GM12878 (cell line): Measurements from ENCODE around the gene NRXN3. TPM values are rescaled to one million over a fixed set of nuclear protein-coding genes. Genes with fewer than 3 reads are reported as not detected.
A peak's percentile ranks its signal among the peaks of the same experiment; 100 is the strongest.

Experiments
- ATAC-seq: fragments of 200-7000 bp; cut with Tn5 transposase; 3 replicates; pipeline ENCODE4 v1.9.1; 2020; ENCODE audit warnings: mild to moderate bottlenecking, moderate library complexity
- BruUV-seq: library from RNA; stranded (reverse); fragments of 400-500 nt; replicated peaks from 2 replicates; lab custom pipeline; 2021; lab: Mats Ljungman, UMichigan
- CTCF ChIA-PET: fragments of 300-600 bp; sonication (Branson Sonifier 250); formaldehyde crosslinking; extraction: SDS; loops from one replicate; lab custom pipeline; 2021; ENCODE audit warnings: inconsistent platforms; lab: Yijun Ruan, JAX
- POLR2A ChIA-PET: fragments of 350-600 bp; formaldehyde crosslinking; extraction: SDS; loops from one replicate; lab custom pipeline; 2021; ENCODE audit warnings: inconsistent platforms; lab: Charles Lee
- RAD21 ChIA-PET: fragments of 300-600 bp; sonication (Branson Sonifier 250); formaldehyde crosslinking; loops from one replicate; lab custom pipeline; 2023; ENCODE audit warnings: antibody characterized with exemption; ENCODE audit not compliant: unreplicated experiment; lab: Charles Lee
- SMC1A ChIA-PET: fragments of 300-600 bp; sonication (Branson Sonifier 250); formaldehyde crosslinking; loops from one replicate; lab custom pipeline; 2023; ENCODE audit not compliant: unreplicated experiment, uncharacterized antibody; lab: Charles Lee
- DNase-seq: peaks from one replicate; pipeline ENCODE4 v3.0.0-alpha.2; 2011; ENCODE audit warnings: low read depth, low spot score
- FAIRE-seq: peaks from 3 replicates; lab custom pipeline; 2011; peaks lifted over from hg19 to GRCh38; lab: Jason Lieb, UNC
- H2AFZ ChIP-seq: 2 replicates; pipeline ENCODE4 v1.6.0; 2011; ENCODE audit warnings: low read depth, low read length, control low read depth; ENCODE audit not compliant: control insufficient read depth
- H3K27ac ChIP-seq: 2 replicates; pipeline ENCODE4 v1.5.1; 2011; ENCODE audit warnings: control low read depth; ENCODE audit not compliant: control insufficient read depth, insufficient read depth
- H3K27me3 ChIP-seq, 2 experiments: replicated peaks in 1 of 2; 2 replicates each; pipeline versions ENCODE4 v1.6.0 to v1.6.1; 2011; ENCODE audit warnings: low read length in 1 of 2; ENCODE audit not compliant: control insufficient read depth in 2 of 2, insufficient read depth in 2 of 2
- H3K36me3 ChIP-seq, 2 experiments: 2 replicates each; pipeline ENCODE4 v1.5.1; 2011; ENCODE audit warnings: low read length in 1 of 2; ENCODE audit not compliant: control insufficient read depth in 2 of 2, insufficient read depth in 2 of 2
- H3K4me1 ChIP-seq: 2 replicates; pipeline ENCODE4 v1.6.1; 2011; ENCODE audit warnings: mild to moderate bottlenecking, low read length, moderate library complexity, mixed read lengths; ENCODE audit not compliant: control insufficient read depth, insufficient read depth
- H3K4me2 ChIP-seq: 2 replicates; pipeline ENCODE4 v1.6.0; 2011; ENCODE audit warnings: control low read depth; ENCODE audit not compliant: control insufficient read depth, insufficient read depth
- H3K4me3 ChIP-seq: fragments of 200-600 bp; sonication (generic); 2 replicates; pipeline ENCODE4 v1.5.1; 2016
- H3K79me2 ChIP-seq: 2 replicates; pipeline ENCODE4 v1.6.0; 2011; ENCODE audit warnings: low read length; ENCODE audit not compliant: control insufficient read depth, insufficient read depth
- H3K9ac ChIP-seq: 2 replicates; pipeline ENCODE4 v1.8.0; 2011; ENCODE audit warnings: low read length, control low read depth, mixed read lengths; ENCODE audit not compliant: control insufficient read depth, insufficient read depth
- H3K9me3 ChIP-seq: replicated peaks from 3 replicates; pipeline ENCODE4 v1.5.1; 2011; ENCODE audit warnings: mild to moderate bottlenecking, low read length; ENCODE audit not compliant: control insufficient read depth, insufficient read depth
- H4K20me1 ChIP-seq: 2 replicates; pipeline ENCODE4 v1.6.0; 2011; ENCODE audit not compliant: control insufficient read depth, insufficient read depth
- BRCA1 ChIP-seq: IDR thresholded peaks from 2 replicates; pipeline ENCODE4 v1.6.1; 2011; ENCODE audit warnings: low read depth, low read length, improper control_type of control experiment
- CBX3 ChIP-seq: fragments of 200-600 bp; sonication (generic); IDR thresholded peaks from 2 replicates; pipeline ENCODE4 v1.6.1; 2016; ENCODE audit warnings: low read depth, borderline replicate concordance
- DPF2 ChIP-seq: fragments of 450-650 bp; IDR thresholded peaks from 2 replicates; pipeline ENCODE4 v1.6.1; 2017; ENCODE audit warnings: mild to moderate bottlenecking
- EGR1 ChIP-seq, 2 experiments: IDR thresholded peaks; 1 replicate in 1 of 2; 2 replicates in 1 of 2; pipeline ENCODE4 v1.6.1; 2011 to 2012; ENCODE audit warnings: low read depth in 2 of 2, low read length in 2 of 2, borderline replicate concordance in 1 of 2, mild to moderate bottlenecking in 1 of 2, moderate library complexity in 1 of 2
- HDAC2 ChIP-seq: fragments of 200-600 bp; sonication (generic); IDR thresholded peaks from 2 replicates; pipeline ENCODE4 v1.6.1; 2017
- MTA2 ChIP-seq: fragments of 450-650 bp; IDR thresholded peaks from 2 replicates; pipeline ENCODE4 v1.6.1; 2016; ENCODE audit warnings: low read depth, mild to moderate bottlenecking, moderate library complexity
- MXI1 ChIP-seq: fragments of 150-350 bp; IDR thresholded peaks from 2 replicates; pipeline ENCODE4 v1.6.1; 2011; ENCODE audit warnings: low read depth, mild to moderate bottlenecking, inconsistent platforms, low read length, improper control_type of control experiment
- NFIC ChIP-seq: IDR thresholded peaks from 2 replicates; pipeline ENCODE4 v1.6.1; 2012; ENCODE audit warnings: low read depth, mild to moderate bottlenecking, inconsistent platforms, low read length, moderate library complexity
- RAD21 ChIP-seq: IDR thresholded peaks from 2 replicates; pipeline ENCODE4 v1.6.1; 2011; ENCODE audit warnings: mild to moderate bottlenecking, low read depth, low read length, moderate library complexity; ENCODE audit not compliant: insufficient read depth
- RBBP5 ChIP-seq: fragments of 200-600 bp; sonication (generic); conservative IDR thresholded peaks from 2 replicates; pipeline ENCODE4 v1.6.1; 2016
- SMARCA5 ChIP-seq: fragments of 450-650 bp; IDR thresholded peaks from 2 replicates; pipeline ENCODE4 v1.6.1; 2017; ENCODE audit warnings: mild to moderate bottlenecking
- SPI1 ChIP-seq: IDR thresholded peaks from 2 replicates; pipeline ENCODE4 v1.6.1; 2011; ENCODE audit warnings: low read depth, mild to moderate bottlenecking, low read length, moderate library complexity, borderline replicate concordance; ENCODE audit not compliant: insufficient read depth
- TCF7 ChIP-seq: IDR thresholded peaks from 2 replicates; pipeline ENCODE4 v1.6.1; 2014; ENCODE audit warnings: antibody characterized with exemption, borderline replicate concordance
- ZNF384 ChIP-seq: IDR thresholded peaks from 2 replicates; pipeline ENCODE4 v1.6.1; 2012; ENCODE audit warnings: low read depth, mild to moderate bottlenecking, low read length, improper control_type of control experiment, borderline replicate concordance
- WGBS: methylation state at CpG from one replicate; pipeline ENCODE4 v1.1.6; 2016; ENCODE audit warnings: low lambda C conversion rate; ENCODE audit not compliant: insufficient replicate concordance, insufficient coverage; ENCODE audit errors: missing lambda C conversion rate; 5-methylcytosine and 5-hydroxymethylcytosine counted together
- in situ Hi-C: fragments of 300-500 bp; cut with MboI; formaldehyde crosslinking; loops from 9 replicates; pipeline ENCODE4 v1.14.3; 2018; ENCODE audit warnings: mixed read lengths
- intact Hi-C: fragments of 100-400 bp; cut with micrococcal nuclease; formaldehyde crosslinking; loops from one replicate; pipeline ENCODE4 v1.14.2; 2022; ENCODE audit not compliant: unreplicated experiment
- polyA plus RNA-seq, 11 experiments: library from polyadenylated mRNA; depleted of rRNA in 4 of 11; unstranded in 6 of 11; stranded (reverse) in 5 of 11; fragments of >200 nt; fragmentation: Nextera tagmentation in 4 of 11; fragmentation: Illumina TruSeq in 1 of 11; extraction: Ambion mirVana in 4 of 11; extraction: Trizol in 1 of 11; gene quantifications; 1 replicate in 1 of 11; 2 replicates in 10 of 11; pipeline versions ENCODE4 v1.2.1 to v1.2.3, GENCODE V29; 2011 to 2016; ENCODE audit warnings: inconsistent platforms in 2 of 11, missing spikeins in 2 of 11, low read depth in 1 of 11
- total RNA-seq, 4 experiments: library from RNA; depleted of rRNA in 3 of 4; stranded (reverse); fragments of >200 nt in 3 of 4; fragmentation: Illumina TruSeq in 1 of 4; extraction: Trizol in 1 of 4; gene quantifications; 2 replicates each; pipeline versions ENCODE4 v1.2.1 to v1.2.3, GENCODE V29; 2013 to 2021
- TF ChIP-seq, protein P1 (sequence below): fragments of 450-650 bp; IDR thresholded peaks from 2 replicates; pipeline ENCODE4 v1.6.1; 2016; ENCODE audit warnings: mild to moderate bottlenecking
- TF ChIP-seq, protein P2 (sequence below): fragments of 450-650 bp; formaldehyde crosslinking; IDR thresholded peaks from 2 replicates; pipeline ENCODE4 v1.4.0; 2022; ENCODE audit warnings: mild to moderate bottlenecking, moderate library complexity

The NRXN3 gene
- total and polyA plus RNA-seq, 10 of the 15 experiments (the other 5 are each of a cell fraction or from before 2014, with no cell fraction given), result 0.52 to 3.3 (median 1.4) TPM

DNA sequence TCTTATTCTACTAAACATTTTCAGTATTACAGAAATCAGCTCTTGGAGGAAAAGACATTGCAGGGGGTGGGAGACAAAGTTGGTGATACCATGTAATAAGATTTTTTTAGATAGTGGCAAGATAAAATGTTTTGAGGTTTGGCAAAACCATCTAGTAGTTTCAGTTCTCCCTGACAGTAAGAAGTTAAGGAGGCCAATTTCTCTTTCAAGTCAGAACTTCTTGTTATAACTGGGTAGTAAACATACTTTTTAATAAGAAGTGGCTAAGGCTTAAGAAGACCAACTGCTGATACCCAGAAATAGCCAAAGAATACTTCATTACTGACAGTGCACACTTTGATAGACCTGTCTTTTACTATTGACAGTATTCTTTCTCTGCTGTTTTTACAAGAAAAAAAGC lies 1588.8 kb downstream of the NRXN3 start:
- no peak for TF ChIP-seq RBBP5
- no peak for TF ChIP-seq RAD21
- TF ChIP-seq BRCA1, result no peak
- TF ChIP-seq MTA2, result no peak
- no peak for TF ChIP-seq NFIC
- TF ChIP-seq, protein P1, sequence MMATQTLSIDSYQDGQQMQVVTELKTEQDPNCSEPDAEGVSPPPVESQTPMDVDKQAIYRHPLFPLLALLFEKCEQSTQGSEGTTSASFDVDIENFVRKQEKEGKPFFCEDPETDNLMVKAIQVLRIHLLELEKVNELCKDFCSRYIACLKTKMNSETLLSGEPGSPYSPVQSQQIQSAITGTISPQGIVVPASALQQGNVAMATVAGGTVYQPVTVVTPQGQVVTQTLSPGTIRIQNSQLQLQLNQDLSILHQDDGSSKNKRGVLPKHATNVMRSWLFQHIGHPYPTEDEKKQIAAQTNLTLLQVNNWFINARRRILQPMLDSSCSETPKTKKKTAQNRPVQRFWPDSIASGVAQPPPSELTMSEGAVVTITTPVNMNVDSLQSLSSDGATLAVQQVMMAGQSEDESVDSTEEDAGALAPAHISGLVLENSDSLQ, result no peak
- peak; percentile 27; the same call in 1 of the 2 replicates for TF ChIP-seq SPI1
- no peak for TF ChIP-seq CBX3
- Histone ChIP-seq H3K4me3 (no peak overlapping the region), H4K20me1 (no peaks in the 10 kb centered on the region), H3K79me2 (no peaks in the 10 kb centered on the region), H3K4me2 (no peak overlapping the region), H3K36me3 (no peaks in the 10 kb centered on the region), H2AFZ (no peak overlapping the region), H3K9ac (no peak overlapping the region), H3K4me1 (no peaks in the 10 kb centered on the region), H3K9me3 (no peaks in the 10 kb centered on the region), H3K27me3 (no peaks in the 10 kb centered on the region), H3K27ac (no peak overlapping the region)
- DNase-seq, result no peak
- intact Hi-C loops (no loop called here), in situ Hi-C loops (no loop called here)
- FAIRE-seq, result no peak
- no TSS peak for BruUV-seq
- SMC1A ChIA-PET, result no interaction called here
- RAD21 ChIA-PET, result no interaction called here
- POLR2A ChIA-PET, result no interaction called here
- ATAC-seq, result no peak
- CTCF ChIA-PET, result interaction anchor here (0.6 kb wide), 1 partner anchor 60 kb away, joined by 3 read pairs; no protein-coding TSS in a partner anchor

DNA sequence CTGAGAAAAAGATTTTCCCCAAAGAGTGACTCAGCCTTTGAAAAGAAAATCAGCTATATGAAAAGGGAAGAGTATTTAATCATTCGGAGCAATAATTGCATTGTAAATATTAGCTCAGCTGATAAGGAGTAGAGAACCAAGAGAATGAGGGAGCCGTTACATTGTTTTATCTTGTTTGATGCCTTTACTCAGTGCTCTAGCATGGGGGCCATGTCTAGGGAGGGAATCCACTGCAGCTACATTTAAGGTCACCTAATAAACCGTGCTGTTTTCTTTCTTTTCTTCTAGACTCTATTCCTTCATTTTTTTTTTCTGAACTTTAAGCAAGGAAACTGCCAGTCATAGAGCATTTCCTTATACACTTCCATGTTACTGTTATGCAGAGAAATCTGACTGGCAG lies 1594.2 kb downstream of the NRXN3 start:
- no peak for DNase-seq
- H3K79me2 ChIP-seq, result no peaks in the 10 kb centered on the region
- H3K4me3 ChIP-seq, result no peak overlapping the region
- no peak for ATAC-seq
- ChIA-PET POLR2A (no interaction called here), CTCF (no interaction called here), RAD21 (no interaction called here), SMC1A (interaction anchor here (1.0 kb wide), 1 partner anchor 17 kb away, joined by 3 read pairs; no protein-coding TSS in a partner anchor)
- no peaks in the 10 kb centered on the region for H3K27me3 ChIP-seq
- intact Hi-C loops (no loop called here), in situ Hi-C loops (no loop called here)
- H3K36me3 ChIP-seq, result no peaks in the 10 kb centered on the region
- H3K27ac ChIP-seq, result no peak overlapping the region
- no peak overlapping the region for H3K9ac ChIP-seq
- WGBS, result 39% methylated on average over 3 of the region's 3 CpGs
- no peak overlapping the region for H3K4me2 ChIP-seq
- no peaks in the 10 kb centered on the region; the same call in 2 of the 3 replicates for H3K9me3 ChIP-seq
- no peak overlapping the region for H2AFZ ChIP-seq
- FAIRE-seq, result no peak
- BruUV-seq, result no TSS peak
- no peaks in the 10 kb centered on the region for H4K20me1 ChIP-seq
- no peaks in the 10 kb centered on the region for H3K4me1 ChIP-seq
- no peak for TF ChIP-seq DPF2
- TF ChIP-seq EGR1 (IDR thresholded peaks at IDR 0.05; ENCODE audit: borderline replicate concordance in 1 of 2, low read depth in 2 of 2, low read length in 2 of 2), result no peak
- no peak for TF ChIP-seq HDAC2
- TF ChIP-seq SMARCA5, result no peak
- TF ChIP-seq RAD21, result no peak
- no peak for TF ChIP-seq ZNF384
- no peak for TF ChIP-seq MXI1
- no peak for TF ChIP-seq CBX3
- no peak for TF ChIP-seq RBBP5
- TF ChIP-seq, protein P2, sequence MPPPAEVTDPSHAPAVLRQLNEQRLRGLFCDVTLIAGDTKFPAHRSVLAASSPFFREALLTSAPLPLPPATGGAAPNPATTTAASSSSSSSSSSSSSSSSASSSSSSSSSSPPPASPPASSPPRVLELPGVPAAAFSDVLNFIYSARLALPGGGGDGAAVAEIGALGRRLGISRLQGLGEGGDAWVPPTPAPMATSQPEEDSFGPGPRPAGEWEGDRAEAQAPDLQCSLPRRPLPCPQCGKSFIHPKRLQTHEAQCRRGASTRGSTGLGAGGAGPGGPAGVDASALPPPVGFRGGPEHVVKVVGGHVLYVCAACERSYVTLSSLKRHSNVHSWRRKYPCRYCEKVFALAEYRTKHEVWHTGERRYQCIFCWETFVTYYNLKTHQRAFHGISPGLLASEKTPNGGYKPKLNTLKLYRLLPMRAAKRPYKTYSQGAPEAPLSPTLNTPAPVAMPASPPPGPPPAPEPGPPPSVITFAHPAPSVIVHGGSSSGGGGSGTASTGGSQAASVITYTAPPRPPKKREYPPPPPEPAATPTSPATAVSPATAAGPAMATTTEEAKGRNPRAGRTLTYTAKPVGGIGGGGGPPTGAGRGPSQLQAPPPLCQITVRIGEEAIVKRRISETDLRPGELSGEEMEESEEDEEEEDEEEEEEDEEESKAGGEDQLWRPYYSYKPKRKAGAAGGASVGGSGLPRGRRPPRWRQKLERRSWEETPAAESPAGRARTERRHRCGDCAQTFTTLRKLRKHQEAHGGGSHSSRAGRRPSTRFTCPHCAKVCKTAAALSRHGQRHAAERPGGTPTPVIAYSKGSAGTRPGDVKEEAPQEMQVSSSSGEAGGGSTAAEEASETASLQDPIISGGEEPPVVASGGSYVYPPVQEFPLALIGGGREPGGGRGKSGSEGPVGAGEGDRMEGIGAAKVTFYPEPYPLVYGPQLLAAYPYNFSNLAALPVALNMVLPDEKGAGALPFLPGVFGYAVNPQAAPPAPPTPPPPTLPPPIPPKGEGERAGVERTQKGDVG (CRISPR knock-in tag), result no peak
- no peak for TF ChIP-seq TCF7
